OCI-LY7 (cell line): ENCODE measurements around the gene BAHD1. TPM values are rescaled to one million over a fixed set of nuclear protein-coding genes. Genes with fewer than 3 reads are reported as not detected.

Source experiments
- BruUV-seq: library from RNA; stranded (reverse); fragments of 400-500 nt; replicated peaks from 2 replicates; lab custom pipeline; 2021; lab: Mats Ljungman, UMichigan
- CTCF ChIA-PET: fragments of 300-600 bp; sonication (Branson Sonifier 250); formaldehyde crosslinking; loops from one replicate; lab custom pipeline; 2022; ENCODE audit warnings: antibody characterized with exemption; ENCODE audit not compliant: unreplicated experiment; lab: Charles Lee
- POLR2A ChIA-PET: fragments of 300-600 bp; sonication (Branson Sonifier 250); formaldehyde crosslinking; loops from one replicate; lab custom pipeline; 2022; ENCODE audit warnings: antibody characterized with exemption; lab: Charles Lee
- DNase-seq: peaks from one replicate; pipeline ENCODE4 v3.0.0-alpha.2; 2015; ENCODE audit warnings: low spot score
- H2AFZ ChIP-seq: fragments of 200-600 bp; sonication (generic), shearing (Covaris generic); 2 replicates; pipeline ENCODE4 v1.6.1; 2014; ENCODE audit warnings: mild to moderate bottlenecking, antibody characterized with exemption, low read length, moderate library complexity
- H3K27ac ChIP-seq: fragments of 200-600 bp; sonication (generic); 2 replicates; pipeline ENCODE4 v1.5.1; 2014; ENCODE audit warnings: mixed run types, low read depth, mild to moderate bottlenecking, moderate library complexity, low read length, inconsistent platforms; ENCODE audit not compliant: poor library complexity, severe bottlenecking
- H3K36me3 ChIP-seq: fragments of 200-600 bp; sonication (generic); 2 replicates; pipeline ENCODE4 v1.6.1; 2014; ENCODE audit warnings: mild to moderate bottlenecking, antibody characterized with exemption, low read length, moderate library complexity, mixed read lengths; ENCODE audit not compliant: insufficient read depth
- H3K4me1 ChIP-seq: fragments of 200-600 bp; sonication (generic); 2 replicates; pipeline ENCODE4 v1.5.1; 2014; ENCODE audit warnings: mild to moderate bottlenecking, low read length; ENCODE audit not compliant: insufficient read depth, poor library complexity, severe bottlenecking
- H3K4me2 ChIP-seq: fragments of 200-600 bp; sonication (generic); 2 replicates; pipeline ENCODE4 v1.6.1; 2014; ENCODE audit warnings: mild to moderate bottlenecking, low read length
- H3K4me3 ChIP-seq: fragments of 200-600 bp; sonication (generic); 2 replicates; pipeline ENCODE4 v1.5.1; 2014; ENCODE audit warnings: mild to moderate bottlenecking, low read depth, low read length; ENCODE audit not compliant: poor library complexity, severe bottlenecking
- H3K79me2 ChIP-seq: fragments of 200-600 bp; sonication (generic); 2 replicates; pipeline ENCODE4 v1.6.1; 2016; ENCODE audit warnings: low read depth, mild to moderate bottlenecking, low read length, moderate library complexity, mixed read lengths; ENCODE audit not compliant: insufficient read depth
- H3K9me2 ChIP-seq: fragments of 200-600 bp; sonication (generic); 2 replicates; pipeline ENCODE4 v1.6.1; 2016; ENCODE audit warnings: mild to moderate bottlenecking, low read length, mixed read lengths; ENCODE audit not compliant: insufficient read depth
- H3K9me3 ChIP-seq: fragments of 200-600 bp; sonication (generic); 2 replicates; pipeline ENCODE4 v1.6.1; 2014; ENCODE audit warnings: mild to moderate bottlenecking, mixed run types, low read length, mixed read lengths
- H4K20me1 ChIP-seq: fragments of 200-600 bp; sonication (generic); 2 replicates; pipeline ENCODE4 v1.6.1; 2014; ENCODE audit warnings: mild to moderate bottlenecking, antibody characterized with exemption, low read length, moderate library complexity, mixed read lengths; ENCODE audit not compliant: insufficient read depth
- EZH2phosphoT487 ChIP-seq: fragments of 200-600 bp; sonication (generic); IDR thresholded peaks from 2 replicates; pipeline ENCODE4 v1.6.1; 2018; ENCODE audit warnings: low read depth, borderline replicate concordance, mild to moderate bottlenecking, mixed run types, antibody characterized with exemption, low read length, moderate library complexity, mixed read lengths
- intact Hi-C: fragments of 100-400 bp; cut with micrococcal nuclease; formaldehyde crosslinking; loops from one replicate; pipeline ENCODE4 v1.10.0; 2022; ENCODE audit not compliant: unreplicated experiment
- total RNA-seq, 2 experiments: library from RNA; depleted of rRNA in 1 of 2; stranded (reverse); fragments of >200 nt in 1 of 2; shearing (Covaris generic) in 1 of 2; gene quantifications; 2 replicates each; pipeline ENCODE4 v1.2.3, GENCODE V29; 2014 to 2022
- TF ChIP-seq, protein P1 (sequence below): fragments of 200-600 bp; sonication (generic); conservative IDR thresholded peaks from 2 replicates; pipeline ENCODE4 v1.5.1; 2014; ENCODE audit warnings: mild to moderate bottlenecking, antibody characterized with exemption, low read length, moderate library complexity, mixed read lengths

BAHD1 gene
- total RNA-seq, 2 experiments from 2014 or later = 15.0 to 22.3 TPM

DNA sequence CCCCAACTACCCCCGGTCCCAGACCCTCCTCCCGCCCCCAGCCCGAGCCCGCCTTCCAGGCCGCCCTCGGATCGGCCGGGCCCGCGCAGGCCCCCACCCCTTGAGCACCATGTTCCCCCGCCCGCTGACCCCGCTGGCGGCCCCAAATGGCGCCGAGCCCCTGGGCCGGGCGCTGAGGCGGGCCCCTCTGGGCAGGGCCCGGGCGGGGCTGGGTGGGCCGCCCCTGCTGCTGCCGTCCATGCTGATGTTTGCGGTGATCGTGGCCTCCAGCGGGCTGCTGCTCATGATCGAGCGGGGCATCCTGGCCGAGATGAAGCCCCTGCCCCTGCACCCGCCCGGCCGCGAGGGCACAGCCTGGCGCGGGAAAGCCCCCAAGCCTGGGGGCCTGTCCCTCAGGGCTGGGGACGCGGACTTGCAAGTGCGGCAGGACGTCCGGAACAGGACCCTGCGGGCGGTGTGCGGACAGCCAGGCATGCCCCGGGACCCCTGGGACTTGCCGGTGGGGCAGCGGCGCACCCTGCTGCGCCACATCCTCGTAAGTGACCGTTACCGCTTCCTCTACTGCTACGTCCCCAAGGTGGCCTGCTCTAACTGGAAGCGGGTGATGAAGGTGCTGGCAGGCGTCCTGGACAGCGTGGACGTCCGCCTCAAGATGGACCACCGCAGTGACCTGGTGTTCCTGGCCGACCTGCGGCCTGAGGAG lies 30.5 kb downstream of the BAHD1 start:
- H3K4me3 ChIP-seq = peak overlapping the region; percentile 70
- H3K4me2 ChIP-seq = peak overlapping the region; percentile 79
- H3K4me1 ChIP-seq = no peaks in the 10 kb centered on the region
- DNase-seq = peak; percentile 25
- intact Hi-C loops = no loop called here
- POLR2A ChIA-PET = no interaction called here
- no peaks in the 10 kb centered on the region for H4K20me1 ChIP-seq
- no peaks in the 10 kb centered on the region for H3K9me3 ChIP-seq
- 0 out of 2 replicates have a peak, but pooled peaks cover 7% of the 10 kb centered on the region for H3K36me3 ChIP-seq
- TF ChIP-seq EZH2phosphoT487 = no peak
- TF ChIP-seq, protein P1, sequence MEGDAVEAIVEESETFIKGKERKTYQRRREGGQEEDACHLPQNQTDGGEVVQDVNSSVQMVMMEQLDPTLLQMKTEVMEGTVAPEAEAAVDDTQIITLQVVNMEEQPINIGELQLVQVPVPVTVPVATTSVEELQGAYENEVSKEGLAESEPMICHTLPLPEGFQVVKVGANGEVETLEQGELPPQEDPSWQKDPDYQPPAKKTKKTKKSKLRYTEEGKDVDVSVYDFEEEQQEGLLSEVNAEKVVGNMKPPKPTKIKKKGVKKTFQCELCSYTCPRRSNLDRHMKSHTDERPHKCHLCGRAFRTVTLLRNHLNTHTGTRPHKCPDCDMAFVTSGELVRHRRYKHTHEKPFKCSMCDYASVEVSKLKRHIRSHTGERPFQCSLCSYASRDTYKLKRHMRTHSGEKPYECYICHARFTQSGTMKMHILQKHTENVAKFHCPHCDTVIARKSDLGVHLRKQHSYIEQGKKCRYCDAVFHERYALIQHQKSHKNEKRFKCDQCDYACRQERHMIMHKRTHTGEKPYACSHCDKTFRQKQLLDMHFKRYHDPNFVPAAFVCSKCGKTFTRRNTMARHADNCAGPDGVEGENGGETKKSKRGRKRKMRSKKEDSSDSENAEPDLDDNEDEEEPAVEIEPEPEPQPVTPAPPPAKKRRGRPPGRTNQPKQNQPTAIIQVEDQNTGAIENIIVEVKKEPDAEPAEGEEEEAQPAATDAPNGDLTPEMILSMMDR = no peak
- H2AFZ ChIP-seq = peak overlapping the region; percentile 3; the same call in 1 of the 2 replicates
- no peak overlapping the region for H3K27ac ChIP-seq
- BruUV-seq = no TSS peak
- H3K79me2 ChIP-seq = no peaks in the 10 kb centered on the region
- H3K9me2 ChIP-seq = no peaks in the 10 kb centered on the region
- CTCF ChIA-PET = interaction anchor here (0.6 kb wide), 1 partner anchor 203 kb away, joined by 3 read pairs; no protein-coding TSS in a partner anchor

DNA sequence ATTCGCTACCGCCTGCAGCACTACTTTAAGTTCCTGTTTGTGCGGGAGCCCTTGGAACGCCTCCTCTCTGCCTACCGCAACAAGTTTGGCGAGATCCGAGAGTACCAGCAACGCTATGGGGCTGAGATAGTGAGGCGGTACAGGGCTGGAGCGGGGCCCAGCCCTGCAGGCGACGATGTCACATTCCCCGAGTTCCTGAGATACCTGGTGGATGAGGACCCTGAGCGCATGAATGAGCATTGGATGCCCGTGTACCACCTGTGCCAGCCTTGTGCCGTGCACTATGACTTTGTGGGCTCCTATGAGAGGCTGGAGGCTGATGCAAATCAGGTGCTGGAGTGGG lies 31.0 kb downstream of the BAHD1 start:
- peak overlapping the region; percentile 70 for H3K4me3 ChIP-seq
- H3K4me1 ChIP-seq = no peaks in the 10 kb centered on the region
- no peaks in the 10 kb centered on the region for H3K79me2 ChIP-seq
- BruUV-seq = no TSS peak
- DNase-seq = peak; percentile 15
- no peak overlapping the region for H3K27ac ChIP-seq
- H3K9me3 ChIP-seq = no peaks in the 10 kb centered on the region
- intact Hi-C loops = no loop called here
- H3K4me2 ChIP-seq = peak overlapping the region; percentile 79
- no peaks in the 10 kb centered on the region for H3K9me2 ChIP-seq
- H2AFZ ChIP-seq = peak overlapping the region; percentile 3; the same call in 1 of the 2 replicates
- H3K36me3 ChIP-seq = 0 out of 2 replicates have a peak, but pooled peaks cover 1% of the 10 kb centered on the region
- TF ChIP-seq, protein P1 = no peak
- no peak for TF ChIP-seq EZH2phosphoT487
- no peaks in the 10 kb centered on the region for H4K20me1 ChIP-seq
- ChIA-PET CTCF (interaction anchor here (0.6 kb wide), 1 partner anchor 203 kb away, joined by 3 read pairs; no protein-coding TSS in a partner anchor), POLR2A (no interaction called here)

DNA sequence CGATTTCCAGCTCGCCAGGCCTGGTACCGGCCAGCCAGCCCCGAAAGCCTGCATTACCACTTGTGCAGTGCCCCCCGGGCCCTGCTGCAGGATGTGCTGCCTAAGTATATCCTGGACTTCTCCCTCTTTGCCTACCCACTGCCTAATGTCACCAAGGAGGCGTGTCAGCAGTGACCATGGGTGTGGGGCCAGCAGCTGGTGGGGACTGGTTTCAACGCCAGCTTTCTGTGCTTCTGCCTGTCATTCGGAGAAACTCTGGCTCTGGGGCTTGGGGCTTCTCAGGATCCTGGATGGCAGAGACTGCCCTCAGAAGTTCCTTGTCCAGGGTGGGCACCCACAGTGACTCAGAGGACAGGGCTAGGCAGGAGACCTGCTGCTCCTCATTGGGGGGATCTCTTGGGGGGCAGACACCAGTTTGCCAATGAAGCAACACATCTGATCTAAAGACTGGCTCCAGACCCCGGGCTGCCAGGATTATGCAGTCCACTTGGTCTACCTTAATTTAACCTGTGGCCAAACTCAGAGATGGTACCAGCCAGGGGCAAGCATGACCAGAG lies 31.5 kb downstream of the BAHD1 start:
- H3K4me2 ChIP-seq = peak overlapping the region; percentile 79
- H2AFZ ChIP-seq = no peak overlapping the region
- TF ChIP-seq, protein P1 = no peak
- no peak for TF ChIP-seq EZH2phosphoT487
- no peaks in the 10 kb centered on the region for H3K9me2 ChIP-seq
- intact Hi-C loops = no loop called here
- no peaks in the 10 kb centered on the region for H3K9me3 ChIP-seq
- H3K4me3 ChIP-seq = peak overlapping the region; percentile 70
- no peak overlapping the region for H3K27ac ChIP-seq
- CTCF ChIA-PET = interaction anchor here (0.6 kb wide), 1 partner anchor 204 kb away, joined by 3 read pairs; no protein-coding TSS in a partner anchor
- no peaks in the 10 kb centered on the region for H4K20me1 ChIP-seq
- H3K36me3 ChIP-seq = no peaks in the 10 kb centered on the region
- H3K4me1 ChIP-seq = no peaks in the 10 kb centered on the region
- no peaks in the 10 kb centered on the region for H3K79me2 ChIP-seq
- DNase-seq = no peak
- POLR2A ChIA-PET = no interaction called here
- no TSS peak for BruUV-seq
